ENCODE data around the gene MYOC. TPM values are rescaled to one million over a fixed set of nuclear protein-coding genes. Genes with fewer than 3 reads are reported as not detected.
A peak's percentile ranks its signal among the peaks of the same experiment; 100 is the strongest.
"Not testable (repeated sequence)": the region's sequence is repeated elsewhere in the genome, so short reads cannot be mapped to it uniquely, and the experiment has no call there.

Gene MYOC
- 1 to 10 TPM; 1.7 to 8.6 (median 4.3) TPM for polyA plus RNA-seq (ENCODE audit: insufficient read length in 10 of 10)
- long read RNA-seq, donor 1, partial matches to known transcripts: 0 of 1 reads
- long read RNA-seq, donor 1, other reads (novel, unspliced or antisense): 0 of 1 reads
- long read RNA-seq, donor 2, partial matches to known transcripts: 0 of 4 reads
- long read RNA-seq, donor 2, other reads (novel, unspliced or antisense): 0 of 4 reads
- long read RNA-seq, donor 3: 0 reads
- long read RNA-seq, donor 4, partial matches to known transcripts: 0 of 3 reads
- long read RNA-seq, donor 4, other reads (novel, unspliced or antisense): 0 of 3 reads
- long read RNA-seq, donor 5, partial matches to known transcripts: 0 of 1 reads
- long read RNA-seq, donor 5, other reads (novel, unspliced or antisense): 0 of 1 reads
- long read RNA-seq, donor 6: 0 reads
- long read RNA-seq, donor 7: 0 reads
- long read RNA-seq, donor 8: 0 reads
- long read RNA-seq, donor 9, partial matches to known transcripts: 0 of 1 reads
- long read RNA-seq, donor 9, other reads (novel, unspliced or antisense): 0 of 1 reads

DNA sequence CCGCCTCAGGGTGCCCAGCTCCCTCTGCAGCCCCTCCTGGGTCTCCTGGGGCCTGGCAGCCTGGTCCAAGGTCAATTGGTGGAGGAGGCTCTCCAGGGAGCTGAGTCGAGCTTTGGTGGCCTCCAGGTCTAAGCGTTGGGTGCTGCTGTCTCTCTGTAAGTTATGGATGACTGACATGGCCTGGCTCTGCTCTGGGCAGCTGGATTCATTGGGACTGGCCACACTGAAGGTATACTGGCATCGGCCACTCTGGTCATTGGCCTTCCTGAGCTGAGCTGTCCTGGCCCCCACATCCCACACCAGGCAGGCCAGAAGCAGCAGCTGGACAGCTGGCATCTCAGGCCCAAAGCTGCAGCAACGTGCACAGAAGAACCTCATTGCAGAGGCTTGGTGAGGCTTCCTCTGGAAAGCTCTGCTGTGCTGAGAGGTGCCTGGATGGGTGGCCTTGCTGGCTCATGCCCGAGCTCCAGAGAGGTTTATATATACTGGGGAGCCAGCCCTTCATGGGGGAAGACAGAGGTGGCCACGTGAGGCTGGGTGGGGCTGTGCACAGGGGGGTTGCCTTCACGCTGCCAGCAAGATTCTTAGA lies at the start of gene MYOC:
TSS of gene MYOC (minus strand) at position 455 of the 589 bp plus-strand sequence. CDS start at position 378, 77 bp downstream.
- DNase-seq: no peak

DNA sequence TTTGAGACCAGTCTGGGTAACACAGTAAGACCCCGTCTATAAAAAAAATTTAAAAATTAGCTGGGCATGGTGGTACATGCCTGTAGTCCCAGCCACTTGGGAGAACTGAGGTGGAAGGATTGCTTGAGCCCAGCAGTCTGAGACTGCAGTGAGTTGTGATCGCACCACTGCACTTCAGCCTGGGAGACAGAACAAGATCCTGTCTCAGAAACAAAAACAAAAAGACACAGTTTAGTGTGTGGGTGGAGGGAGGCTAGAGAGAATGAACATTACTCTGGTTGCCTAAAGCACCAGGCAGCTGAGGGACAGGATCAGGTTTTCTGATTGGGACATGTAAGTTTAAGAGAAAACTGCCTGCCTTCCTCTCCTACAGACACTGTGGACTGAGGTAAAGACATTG lies 47.0 kb upstream of the MYOC start:
- DNase-seq: no peak

DNA sequence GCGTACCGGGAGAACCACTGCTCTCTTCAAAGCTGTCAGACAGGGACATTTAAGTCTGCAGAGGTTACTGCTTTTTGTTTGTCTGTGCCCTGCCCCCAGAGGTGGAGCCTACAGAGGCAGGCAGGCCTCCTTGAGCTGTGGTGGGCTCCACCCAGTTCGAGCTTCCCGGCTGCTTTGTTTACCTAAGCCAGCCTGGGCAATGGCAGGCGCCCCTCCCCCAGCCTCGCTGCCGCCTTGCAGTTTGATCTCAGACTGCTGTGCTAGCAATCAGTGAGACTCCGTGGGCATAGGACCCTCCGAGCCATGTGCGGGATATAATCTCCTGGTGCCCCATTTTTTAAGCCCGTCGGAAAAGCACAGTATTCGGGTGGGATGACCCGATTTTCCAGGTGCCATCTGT lies 43.3 kb upstream of the MYOC start:
- DNase-seq: not testable (repeated sequence)

DNA sequence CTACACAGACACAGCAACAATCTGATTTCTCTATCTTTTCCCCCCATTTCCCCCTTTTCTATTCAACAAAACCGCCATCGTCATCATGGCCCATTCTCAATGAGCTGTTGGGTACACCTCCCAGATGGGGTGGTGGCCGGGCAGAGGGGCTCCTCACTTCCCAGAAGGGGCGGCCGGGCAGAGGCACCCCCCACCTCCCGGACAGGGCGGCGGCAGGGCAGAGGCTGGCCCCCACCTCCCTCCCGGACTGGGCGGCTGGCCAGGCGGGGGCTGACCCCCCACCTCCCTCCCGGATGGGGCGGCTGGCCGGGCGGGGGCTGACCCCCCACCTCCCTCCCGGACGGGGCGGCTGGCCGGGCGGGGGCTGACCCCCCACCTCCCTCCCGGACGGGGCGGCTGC lies 41.1 kb upstream of the MYOC start:
- DNase-seq: not testable (repeated sequence)

DNA sequence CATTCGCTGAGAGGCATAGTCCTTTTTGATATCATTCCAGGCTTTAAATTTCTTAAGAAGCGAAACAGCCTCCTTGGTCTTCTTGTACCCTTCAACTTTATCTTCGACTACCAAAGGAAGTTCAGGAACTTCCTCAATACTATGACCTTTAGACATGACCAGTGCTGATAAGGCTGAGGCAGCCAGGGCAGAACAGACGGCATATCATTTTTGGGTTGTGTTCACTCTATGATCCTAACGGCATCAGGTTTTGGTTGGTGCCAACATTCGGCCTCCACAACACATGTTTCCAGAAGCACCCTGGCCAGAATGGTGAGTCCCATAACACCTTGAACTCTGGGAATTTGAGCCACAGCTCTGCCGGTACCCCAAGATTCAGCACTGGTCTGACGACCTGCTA lies 31.4 kb upstream of the MYOC start:
- DNase-seq: no peak

DNA sequence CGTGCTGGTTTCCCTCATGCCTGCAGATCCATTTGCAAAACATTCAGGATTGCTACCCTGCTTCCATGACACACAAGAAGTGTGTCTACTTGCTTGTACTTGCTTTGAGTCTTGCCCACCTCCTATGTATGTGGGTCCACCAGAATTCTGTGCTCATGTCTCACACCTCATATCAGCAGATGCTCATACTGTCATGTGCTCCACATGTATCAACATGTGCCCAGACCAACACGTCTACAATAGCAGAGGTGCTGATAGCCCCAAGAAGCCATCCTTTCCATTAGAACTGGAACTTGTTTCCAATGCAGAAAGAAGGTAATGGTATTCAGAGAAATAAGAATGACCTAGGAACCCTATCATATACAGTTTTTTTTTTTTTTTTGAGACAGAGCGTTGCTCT lies 27.9 kb upstream of the MYOC start:
- no peak for DNase-seq

DNA sequence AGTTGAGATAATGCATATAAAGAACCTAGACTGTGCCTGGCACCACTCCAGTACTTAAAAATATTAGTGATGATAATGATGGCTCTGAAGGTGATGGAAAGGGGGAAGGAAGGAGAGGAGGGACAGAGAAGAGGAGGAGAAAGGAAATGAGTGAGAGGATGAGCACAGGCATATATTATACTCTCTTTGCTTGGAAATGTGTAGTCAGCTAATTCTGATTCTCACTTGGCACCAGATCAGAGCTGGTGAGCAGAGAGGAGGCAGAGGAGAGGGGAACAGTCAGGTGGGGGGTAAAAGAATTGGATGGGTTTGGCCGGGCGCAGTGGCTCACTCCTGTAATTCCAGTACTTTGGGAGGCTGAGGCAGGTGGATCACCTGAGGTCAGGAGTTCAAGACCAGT lies 24.3 kb upstream of the MYOC start:
- no peak for DNase-seq

DNA sequence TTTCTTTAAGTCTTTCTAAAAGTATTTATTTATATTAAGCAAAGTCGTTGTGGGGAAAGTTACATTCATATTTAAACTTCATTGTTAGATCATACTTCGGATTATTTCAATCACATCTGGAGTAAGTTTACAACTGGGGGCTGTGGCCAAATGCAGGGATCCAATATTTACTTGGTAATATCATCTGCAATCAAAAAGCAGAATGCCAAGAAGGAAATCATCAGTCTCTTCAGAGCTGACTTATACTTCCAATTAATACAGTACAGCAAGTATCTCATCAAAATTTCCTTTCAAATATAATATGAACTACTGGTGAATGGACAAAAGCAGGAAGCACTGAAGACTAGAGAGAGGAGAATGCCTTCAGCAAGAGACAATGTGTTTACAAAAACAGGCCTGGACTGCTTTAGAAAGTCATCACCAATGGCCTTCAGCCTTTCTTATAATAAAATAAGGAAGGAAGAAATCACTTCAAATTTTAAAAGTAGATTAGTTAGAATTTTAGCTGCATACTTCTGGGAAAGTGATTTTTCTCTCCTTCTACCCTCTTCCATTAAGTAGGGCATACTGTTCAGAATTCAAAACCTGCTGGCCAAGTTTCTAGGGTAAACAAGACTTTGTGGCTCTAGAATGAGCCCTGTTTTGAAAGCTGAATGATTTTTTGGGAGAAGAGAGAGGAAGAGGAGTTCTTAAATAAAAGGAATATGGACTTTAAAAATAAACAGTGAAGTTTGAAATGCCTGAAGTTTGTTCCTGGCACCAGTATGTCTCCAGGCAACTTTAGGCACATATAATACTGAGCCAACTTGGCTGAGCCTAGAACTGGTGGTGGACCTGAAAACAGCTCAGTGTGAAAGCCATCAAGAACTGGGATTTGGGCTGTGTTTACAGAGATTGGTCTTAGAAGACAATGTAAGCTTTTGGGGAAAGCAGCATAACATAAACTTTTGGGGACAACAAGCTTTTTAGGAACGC lies 22.2 kb upstream of the MYOC start:
- peak; percentile 35 to 78 (median 48) for DNase-seq

DNA sequence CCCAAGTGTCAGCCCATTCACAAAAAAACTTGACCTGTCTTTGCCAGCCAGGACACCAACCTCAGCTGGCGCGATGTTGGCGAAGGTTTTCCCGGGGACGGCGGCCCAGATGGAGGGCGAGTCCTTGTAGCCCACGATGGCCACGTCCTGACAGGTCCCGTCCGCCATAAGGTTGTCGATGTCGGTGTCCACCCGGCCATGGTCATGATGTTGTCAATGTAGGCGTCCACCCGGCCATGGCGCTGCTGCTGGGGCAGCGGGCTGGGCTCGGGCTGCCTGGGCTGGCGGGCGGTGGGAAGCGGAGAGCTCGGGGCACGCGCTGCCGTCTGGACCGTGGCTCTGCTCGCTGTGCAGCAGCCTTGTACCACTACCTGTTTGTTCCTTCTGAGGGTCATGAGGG lies 18.3 kb upstream of the MYOC start:
- DNase-seq: no peak

DNA sequence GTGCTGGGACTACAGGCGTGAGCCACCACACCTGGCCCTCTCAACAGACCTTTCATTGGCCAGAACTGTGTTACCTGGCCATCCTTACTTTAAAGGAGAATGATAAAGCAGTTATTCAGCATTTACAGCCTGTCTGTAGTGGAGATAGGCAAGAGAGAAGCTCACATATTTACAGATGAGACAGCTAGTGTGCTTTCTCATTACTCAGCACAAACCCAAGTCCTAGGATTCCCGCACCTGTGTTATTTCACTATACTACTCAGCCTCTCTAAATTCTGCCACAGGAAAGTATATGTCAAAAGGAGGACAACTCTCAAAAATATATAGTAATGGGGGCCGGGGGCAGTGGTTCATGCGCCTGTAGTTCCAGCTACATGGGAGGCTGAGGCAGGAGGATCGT lies 15.9 kb upstream of the MYOC start:
- no peak for DNase-seq

DNA sequence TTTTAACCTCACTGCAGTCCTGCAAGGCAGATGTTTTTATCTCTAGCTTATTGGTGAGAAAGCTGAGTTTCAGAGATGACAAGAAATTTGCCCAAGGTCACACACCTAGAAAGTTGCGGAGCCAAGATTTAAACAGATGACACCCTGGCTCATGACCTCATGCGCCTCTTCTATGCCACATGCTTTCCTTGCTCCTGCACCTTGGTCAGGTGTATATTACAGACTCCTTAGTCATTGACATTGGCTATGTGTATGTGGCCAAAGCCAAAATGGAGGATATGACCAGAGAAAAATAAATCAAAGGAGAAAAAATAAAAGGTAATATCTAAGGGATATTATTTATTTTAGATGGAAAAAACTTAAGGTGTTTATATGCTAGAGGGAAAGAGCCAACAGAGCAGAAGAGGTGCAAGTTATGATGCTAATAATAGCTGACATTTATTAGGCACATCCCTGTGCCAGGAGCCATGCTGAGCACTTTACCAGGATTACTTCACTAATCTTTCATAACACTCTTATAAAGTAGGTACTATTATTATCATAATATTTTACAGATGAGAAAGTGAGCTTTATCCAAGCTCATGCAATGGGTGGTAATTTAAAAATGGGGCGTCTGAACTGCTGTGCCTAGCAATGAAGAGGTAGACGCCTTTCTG lies 13.8 kb upstream of the MYOC start:
- DNase-seq: no peak

DNA sequence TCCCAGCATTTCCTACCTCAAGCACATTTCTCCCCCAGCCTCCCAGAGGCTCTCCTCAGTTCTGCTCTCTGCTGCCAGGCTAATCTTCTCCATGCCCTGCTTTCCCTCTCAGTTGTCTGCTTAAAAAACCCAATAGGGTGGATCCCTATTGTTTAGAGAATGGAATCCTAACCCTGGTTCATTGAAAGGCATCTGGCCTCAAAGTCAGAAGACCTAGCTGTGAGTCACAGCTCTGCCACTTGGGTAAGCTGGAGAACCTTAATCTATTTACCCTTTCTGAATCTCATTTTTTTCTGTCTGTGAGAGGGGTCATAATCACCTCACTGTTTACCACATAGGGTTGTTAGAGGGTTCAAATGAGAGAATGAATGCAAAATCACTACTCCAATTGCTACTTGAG lies 12.5 kb upstream of the MYOC start:
- no peak for DNase-seq

DNA sequence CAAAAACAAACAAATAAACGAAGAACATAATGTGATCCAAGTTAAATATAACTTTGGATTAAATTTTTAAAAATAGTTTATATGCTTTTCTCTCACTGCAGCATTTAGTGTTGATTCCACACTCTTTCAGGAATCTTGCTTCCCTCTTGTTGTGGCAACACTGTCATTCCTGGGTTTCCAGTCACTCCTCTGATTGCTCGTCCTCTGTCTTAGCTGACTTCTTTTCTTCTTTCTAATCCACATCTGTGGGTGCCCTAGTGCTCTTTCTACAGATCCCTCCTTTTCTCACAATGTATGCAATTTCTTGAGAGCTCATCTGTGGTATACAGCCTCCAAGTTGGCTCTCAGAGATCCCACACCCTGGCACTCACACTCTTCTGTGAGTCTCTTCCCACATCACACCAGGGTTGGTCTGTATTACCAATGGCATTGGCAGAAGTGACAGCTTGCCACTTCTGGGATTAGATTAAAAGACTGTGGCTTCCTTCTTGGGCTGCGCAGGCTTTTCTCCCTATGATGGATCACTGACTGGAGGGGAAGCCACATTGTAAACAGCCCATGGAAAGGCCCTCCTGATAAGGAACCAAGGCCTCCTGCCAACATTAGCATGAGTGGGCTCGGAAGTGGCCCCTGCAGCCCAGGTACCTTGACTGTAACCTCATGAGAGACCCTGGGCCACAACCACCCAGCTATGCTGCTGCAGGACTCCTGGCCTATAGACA lies 11.5 kb upstream of the MYOC start:
- DNase-seq: no peak

DNA sequence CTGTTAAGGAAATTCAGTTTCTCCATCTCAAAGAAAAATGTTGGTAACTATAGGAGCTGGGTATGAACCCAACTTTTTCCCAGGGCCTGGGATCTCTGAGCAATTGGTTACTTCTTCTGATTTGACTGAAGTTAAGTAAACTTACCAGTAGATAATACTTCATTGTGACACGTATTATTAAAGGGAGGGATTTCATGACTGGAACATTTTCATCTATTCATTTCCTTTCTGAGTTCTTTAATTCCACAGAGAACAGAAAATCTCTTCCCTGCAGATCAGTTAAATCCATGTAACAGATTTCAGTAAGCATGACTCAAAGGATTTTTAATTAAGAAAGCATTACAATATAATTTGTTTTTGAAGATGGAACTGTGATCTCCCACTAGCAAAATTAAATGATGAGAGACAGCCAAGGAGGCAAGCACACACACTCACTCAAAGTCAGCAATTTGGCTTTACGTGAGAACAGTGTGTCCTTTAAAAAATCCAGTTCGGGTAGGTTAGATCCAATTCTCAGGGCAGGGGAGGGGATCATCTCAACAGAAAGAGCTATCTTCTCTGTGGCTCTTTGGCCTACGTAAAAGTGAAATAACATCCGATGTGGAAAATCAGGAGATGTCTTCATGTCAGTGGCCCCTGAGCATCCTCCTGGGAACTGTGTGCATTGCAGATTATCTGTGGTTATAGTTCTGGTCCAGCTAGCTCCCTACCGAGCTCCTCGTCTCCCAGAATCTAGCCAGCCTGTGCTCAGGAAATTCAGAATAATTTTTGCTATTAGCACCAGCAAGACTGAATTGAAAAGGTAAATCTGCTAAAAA lies 10.8 kb upstream of the MYOC start:
- DNase-seq: peak in 2 of 3 donors; percentile 57 to 82

DNA sequence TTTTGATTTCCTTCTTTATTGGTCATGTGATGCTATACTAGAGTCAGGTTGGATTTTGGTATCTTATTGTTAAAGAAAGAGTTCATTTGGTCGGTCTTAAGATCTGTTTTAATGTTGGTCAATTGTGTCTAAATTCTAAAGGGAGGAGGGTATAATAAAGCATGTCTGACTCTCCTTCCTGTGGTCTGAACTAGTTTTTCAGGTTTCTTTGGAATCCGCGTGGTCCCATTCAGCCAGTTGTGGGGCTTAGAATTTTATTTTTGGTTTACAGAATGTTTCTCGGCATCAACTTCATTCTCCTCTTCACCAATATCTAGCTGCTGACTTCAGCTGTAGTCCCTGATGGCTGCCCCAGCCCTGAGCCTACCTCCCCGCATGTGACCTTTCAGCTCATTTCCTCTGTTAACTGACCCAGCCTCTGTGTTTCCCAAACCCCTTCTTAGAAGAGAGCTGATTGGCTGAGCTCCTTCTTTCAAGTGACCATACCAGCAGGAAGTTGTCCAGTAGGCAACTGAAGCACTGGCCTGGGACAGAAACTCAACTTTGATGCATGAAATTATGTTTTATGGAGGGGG lies 8.7 kb upstream of the MYOC start:
- DNase-seq: no peak

DNA sequence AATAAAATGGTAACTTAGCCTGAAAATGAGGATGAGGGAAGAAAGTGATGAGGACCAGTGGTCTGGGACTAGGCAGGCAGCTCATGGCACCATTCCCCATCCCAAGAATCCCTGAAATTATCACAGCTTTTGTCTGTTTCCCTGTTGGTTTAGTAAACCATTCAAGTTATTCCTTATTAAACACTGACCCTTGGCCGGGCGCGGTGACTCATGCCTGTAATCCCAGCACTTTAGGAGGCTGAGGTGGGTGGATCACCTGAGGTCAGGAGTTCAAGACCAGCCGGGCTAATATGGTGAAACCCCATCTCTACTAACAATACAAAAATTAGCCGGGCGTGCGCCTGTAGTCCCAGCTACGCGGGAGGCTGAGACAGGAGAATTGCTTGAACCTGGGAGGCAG lies 3.7 kb upstream of the MYOC start:
- not testable (repeated sequence) for DNase-seq

DNA sequence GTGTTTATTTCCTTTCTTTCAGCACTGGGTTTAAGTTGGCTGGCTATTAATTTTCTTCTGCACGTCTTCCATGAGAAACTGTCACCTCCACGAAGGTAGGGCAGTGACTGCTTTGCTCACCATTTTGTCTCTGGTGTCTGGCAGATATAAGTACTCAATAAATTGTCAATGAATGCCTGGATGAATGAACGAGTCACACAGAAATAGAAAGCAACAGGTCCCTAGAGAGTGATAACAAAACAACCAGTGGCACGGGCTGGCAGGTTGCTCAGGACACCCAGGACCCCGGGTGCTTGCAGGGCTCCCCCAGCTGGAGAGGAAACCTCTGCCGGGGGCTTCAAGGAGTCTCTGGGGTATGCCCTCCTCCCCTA lies 3.2 kb upstream of the MYOC start:
- no peak for DNase-seq

DNA sequence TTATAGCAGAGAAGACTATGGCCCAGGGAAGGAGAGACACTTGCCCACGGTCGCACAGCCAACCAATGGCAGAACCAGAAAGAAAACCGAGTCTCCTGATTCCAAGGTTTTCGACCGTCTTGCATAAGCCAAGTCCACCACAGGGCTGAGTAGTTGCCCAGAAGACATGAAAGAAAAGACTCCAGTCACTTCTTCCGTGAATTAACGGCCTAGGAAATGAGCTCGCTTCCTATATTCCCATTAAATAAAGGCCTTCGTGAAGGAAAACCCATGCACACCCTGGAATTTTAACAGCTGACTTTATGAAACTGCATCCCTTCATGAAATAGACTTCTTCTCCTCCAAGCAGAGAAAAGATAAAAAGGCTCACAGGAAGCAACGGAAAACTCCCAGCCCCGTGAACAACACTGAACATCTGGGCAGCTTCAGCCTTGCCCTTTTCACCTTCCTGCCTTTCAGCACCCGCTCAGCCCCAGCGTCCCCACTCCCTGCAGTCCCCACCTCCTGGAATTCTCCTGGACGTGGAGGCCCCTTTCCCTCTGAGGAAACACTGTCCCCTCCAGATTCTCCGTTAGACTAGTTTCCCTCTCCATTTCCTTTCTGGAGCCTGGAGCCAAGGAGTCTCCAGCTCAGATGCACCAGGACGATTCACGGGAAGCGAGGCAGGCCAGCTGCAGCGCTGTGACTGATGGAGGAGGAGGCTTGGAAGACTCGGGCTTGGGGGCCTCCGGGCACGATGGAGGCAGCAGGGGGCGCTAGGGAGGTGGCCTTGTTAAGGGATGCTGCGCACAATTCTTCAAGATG lies 2.7 kb upstream of the MYOC start:
- DNase-seq: peak; percentile 73 to 96 (median 90)

All from muscle of back (tissue), 13 donors.